GM19035 (cell line): ENCODE data around the gene EGFR.

Experiments
- ATAC-seq: cut with Tn5 transposase; IDR thresholded peaks from one replicate; pipeline ENCODE4 v1.9.1; 2021; ENCODE audit not compliant: unreplicated experiment

The EGFR gene

DNA sequence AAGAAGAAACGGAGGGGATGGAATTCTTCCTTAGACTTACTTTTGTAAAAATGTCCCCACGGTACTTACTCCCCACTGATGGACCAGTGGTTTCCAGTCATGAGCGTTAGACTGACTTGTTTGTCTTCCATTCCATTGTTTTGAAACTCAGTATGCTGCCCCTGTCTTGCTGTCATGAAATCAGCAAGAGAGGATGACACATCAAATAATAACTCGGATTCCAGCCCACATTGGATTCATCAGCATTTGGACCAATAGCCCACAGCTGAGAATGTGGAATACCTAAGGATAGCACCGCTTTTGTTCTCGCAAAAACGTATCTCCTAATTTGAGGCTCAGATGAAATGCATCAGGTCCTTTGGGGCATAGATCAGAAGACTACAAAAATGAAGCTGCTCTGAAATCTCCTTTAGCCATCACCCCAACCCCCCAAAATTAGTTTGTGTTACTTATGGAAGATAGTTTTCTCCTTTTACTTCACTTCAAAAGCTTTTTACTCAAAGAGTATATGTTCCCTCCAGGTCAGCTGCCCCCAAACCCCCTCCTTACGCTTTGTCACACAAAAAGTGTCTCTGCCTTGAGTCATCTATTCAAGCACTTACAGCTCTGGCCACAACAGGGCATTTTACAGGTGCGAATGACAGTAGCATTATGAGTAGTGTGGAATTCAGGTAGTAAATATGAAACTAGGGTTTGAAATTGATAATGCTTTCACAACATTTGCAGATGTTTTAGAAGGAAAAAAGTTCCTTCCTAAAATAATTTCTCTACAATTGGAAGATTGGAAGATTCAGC lies 187.6 kb downstream of the EGFR start:
- ATAC-seq, result no peak

DNA sequence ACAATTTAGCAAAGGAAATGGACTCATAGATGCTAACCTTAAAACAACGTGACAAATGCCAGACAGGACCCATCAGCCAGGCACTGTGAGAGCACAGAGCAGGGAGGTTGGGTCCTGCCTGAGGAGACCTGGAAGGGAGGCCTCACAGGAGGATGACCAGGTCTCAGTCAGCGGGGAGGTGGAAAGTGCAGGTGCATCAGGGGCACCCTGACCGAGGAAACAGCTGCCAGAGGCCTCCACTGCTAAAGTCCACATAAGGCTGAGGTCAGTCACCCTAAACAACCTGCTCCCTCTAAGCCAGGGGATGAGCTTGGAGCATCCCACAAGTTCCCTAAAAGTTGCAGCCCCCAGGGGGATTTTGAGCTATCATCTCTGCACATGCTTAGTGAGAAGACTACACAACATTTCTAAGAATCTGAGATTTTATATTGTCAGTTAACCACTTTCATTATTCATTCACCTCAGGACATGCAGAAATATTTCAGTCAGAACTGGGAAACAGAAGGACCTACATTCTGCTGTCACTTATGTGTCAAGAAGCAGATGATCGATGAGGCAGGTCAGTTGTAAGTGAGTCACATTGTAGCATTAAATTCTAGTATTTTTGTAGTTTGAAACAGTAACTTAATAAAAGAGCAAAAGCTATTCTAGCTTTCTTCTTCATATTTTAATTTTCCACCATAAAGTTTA lies 188.8 kb downstream of the EGFR start:
- ATAC-seq, result no peak

DNA sequence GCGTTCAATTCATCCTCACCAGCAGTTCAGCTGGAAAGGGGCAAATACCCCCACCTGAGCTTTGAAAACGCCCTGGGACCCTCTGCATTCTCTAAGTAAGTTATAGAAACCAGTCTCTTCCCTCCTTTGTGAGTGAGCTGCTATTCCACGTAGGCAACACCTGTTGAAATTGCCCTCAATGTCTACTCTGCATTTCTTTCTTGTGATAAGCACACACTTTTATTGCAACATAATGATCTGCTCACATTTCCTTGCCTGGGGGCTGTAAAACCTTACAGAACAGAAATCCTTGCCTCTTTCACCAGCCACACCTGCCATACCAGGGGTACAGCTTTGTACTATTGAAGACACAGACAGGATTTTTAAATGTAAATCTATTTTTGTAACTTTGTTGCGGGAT lies 190.5 kb downstream of the EGFR start:
- ATAC-seq, result no peak

DNA sequence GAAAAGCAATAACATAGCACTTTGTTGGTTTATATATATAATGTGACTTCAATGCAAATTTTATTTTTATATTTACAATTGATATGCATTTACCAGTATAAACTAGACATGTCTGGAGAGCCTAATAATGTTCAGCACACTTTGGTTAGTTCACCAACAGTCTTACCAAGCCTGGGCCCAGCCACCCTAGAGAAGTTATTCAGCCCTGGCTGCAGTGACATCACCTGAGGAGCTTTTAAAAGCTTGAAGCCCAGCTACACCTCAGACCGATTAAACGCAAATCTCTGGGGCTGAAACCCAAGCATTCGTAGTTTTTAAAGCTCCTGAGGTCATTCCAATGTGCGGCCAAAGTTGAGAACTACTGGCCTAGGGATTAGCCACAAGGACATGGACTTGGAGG lies 191.4 kb downstream of the EGFR start:
- no peak for ATAC-seq

DNA sequence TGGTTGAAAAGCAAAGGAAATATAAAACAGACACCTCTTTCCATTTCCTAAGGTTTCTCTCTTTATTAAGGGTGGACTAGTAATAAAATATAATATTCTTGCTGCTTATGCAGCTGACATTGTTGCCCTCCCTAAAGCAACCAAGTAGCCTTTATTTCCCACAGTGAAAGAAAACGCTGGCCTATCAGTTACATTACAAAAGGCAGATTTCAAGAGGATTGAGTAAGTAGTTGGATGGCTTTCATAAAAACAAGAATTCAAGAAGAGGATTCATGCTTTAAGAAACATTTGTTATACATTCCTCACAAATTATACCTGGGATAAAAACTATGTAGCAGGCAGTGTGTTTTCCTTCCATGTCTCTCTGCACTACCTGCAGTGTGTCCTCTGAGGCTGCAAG lies 191.9 kb downstream of the EGFR start:
- no peak for ATAC-seq

DNA sequence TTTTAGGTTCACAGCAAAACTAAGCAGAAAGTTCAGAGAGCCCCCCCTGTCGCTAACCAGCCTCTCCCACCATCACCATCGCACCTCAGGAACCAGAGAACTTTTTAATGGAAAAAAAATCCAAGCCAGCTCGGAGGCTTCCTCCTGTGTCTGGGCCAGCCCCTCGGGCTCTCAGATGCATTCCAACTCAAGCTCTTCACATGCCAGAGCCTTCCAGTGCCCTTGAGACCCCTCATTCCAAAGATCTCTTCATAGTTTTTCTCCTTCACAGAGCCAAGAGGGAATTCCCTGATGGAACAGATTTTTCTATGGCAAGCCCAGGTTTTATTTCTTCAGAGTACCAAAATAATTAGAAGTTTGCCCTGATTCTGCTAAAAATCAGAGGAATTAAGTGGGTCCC lies 192.9 kb downstream of the EGFR start:
- no peak for ATAC-seq

DNA sequence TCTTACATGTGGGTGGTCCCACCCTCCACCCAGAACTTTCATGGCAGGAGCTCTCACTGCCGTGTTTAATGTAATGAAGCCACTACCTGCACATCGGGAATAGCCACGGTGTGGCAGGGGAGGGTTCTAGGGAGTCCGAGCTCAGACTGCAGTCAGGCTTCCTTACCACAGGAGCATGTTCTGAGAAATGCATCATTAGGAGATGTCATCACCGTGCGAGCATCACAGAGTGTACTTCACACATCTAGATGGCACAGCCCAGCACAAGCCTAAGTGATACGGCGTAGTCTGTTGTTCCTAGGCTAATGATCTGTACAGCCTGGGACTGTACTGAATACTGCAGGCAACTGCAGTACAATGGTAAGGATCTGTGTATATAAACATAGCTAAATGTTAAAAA lies 193.4 kb downstream of the EGFR start:
- no peak for ATAC-seq

DNA sequence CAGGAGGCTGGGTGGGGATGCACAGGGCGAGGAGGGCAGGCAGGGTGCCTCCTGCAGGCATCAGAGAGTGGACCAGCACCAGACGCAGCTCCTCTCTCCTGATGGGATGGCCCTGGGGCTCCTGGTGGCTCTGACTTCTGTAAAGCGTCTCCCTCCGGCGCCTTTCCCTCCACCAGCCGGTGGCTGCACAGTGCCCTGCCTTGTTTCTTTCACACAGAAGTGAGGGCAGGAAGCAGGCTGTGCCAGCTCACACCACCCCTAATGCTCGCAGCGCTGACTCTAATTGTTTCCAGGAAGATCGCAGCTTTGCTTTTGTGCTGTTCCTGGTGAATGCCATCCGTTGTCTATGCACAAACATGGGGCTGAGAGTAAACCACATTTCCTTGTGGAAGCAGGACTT lies 194.0 kb downstream of the EGFR start:
- ATAC-seq, result no peak

DNA sequence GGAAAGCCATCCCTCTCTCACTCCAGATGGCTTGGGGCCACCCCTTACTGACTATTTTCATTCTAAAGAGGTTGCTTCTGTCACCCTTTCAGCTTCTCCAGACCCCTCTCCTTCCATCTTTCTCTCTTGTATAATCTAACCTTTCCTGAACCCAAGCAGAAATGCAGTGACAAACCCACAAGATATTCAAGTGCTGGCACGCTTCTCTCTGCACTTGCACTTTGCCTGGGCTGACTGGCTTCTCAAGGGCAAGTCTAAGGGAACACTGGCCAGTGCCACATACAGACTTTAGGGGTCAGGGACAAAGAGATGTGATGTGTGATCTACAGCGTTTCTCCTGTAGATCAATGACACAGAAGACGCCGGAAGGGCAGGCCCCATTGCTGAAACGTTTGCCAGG lies 195.9 kb downstream of the EGFR start:
- no peak for ATAC-seq

DNA sequence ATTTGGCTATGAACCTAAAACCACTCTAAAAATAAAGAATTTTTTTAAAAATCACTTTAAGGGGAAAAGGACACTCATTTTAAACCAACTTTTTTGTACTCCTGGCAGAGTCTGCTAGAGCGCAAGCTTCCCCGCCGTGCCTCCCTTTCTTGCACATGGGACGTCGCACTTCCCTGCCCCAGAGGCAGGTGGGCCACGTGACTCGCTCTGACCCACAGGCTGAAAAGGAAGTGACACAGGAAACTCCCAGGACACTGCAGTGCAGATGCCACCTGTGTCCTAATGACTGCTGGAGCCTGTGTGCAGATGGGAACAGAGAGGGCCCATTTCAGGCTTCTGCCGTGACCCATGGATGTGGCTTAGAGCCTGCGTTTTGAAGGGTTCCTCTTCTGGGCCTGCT lies 204.2 kb downstream of the EGFR start:
- no peak for ATAC-seq

DNA sequence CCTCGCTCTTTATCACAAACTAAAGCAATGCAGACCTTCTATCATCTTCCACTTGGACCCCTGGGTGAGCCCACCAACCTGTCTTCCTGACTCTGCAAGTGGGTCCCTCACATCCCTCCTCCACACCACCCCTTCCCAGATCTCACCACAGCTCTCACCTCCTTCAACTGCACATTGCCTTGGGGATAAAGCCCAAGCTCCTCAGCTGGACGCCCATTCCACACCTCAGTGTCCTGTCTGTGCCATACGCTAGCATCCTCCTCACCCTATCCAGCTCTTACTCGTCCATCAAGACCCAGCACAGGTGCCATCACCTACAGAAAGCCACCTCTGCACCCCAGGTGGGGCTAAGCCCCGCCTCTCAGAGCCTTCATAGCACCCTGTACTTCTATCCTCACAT lies 205.3 kb downstream of the EGFR start:
- ATAC-seq, result no peak

DNA sequence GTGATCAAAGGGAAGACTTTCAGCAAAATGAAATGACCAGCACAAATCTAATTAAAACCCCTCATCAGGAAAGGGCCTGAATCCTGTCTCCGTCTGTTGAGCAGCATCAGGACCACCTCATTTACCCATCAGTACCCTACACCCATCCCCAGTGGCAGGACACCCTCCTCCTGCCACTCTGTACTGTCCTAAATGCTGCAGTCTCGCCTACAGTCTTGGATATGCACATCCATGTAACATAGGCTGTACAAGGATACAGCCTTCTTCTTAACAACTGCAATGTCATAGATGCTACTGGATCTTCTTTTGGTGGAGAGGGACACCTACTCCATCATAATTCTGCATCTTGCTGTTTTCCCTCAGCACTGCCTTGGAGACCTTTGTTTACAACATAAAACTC lies 206.0 kb downstream of the EGFR start:
- no peak for ATAC-seq

DNA sequence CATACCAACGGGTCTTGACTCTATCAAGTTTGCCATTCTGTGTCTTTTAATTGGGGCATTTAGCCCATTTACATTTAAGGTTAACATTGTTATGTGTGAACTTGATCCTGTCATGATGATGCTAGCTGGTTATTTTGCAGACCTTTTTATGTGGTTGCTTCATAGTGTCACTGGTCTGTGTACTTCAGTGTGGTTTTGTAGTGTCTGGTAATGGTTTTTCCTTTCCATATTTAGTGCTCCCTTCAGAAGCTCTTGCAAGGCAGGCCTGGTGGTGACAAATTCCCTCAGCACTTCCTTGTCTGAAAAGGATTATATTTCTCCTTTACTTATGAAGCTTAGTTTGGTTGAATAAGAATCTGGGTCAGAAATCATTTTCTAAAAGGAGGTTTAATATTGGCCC lies 211.2 kb downstream of the EGFR start:
- no peak for ATAC-seq

DNA sequence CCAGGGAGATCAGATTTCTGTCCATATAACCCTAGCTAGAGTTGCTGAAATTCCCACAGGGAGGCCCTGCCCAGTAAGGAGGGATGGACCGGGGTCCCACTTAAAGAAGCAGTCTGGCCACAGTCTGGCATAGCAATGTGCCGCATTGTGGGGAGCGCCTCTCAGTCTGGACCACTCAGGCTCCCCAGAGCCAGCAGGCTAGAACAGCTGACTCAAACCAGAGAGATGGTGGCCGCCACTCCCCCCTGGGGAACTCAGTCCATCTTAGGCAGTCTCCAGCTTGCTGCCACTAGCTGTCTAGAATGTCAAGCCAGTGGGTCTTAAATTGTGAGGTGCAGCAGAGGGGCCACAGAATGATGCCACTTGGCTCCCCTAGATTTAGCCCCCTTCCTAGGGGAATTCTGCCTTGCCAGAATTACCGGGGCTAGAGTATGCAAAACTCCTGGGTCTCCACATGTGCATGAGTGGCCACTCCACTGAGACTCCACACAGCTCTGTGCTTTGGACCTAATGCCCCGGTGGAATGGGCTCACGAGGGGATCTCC lies 213.0 kb downstream of the EGFR start:
- no peak for ATAC-seq

DNA sequence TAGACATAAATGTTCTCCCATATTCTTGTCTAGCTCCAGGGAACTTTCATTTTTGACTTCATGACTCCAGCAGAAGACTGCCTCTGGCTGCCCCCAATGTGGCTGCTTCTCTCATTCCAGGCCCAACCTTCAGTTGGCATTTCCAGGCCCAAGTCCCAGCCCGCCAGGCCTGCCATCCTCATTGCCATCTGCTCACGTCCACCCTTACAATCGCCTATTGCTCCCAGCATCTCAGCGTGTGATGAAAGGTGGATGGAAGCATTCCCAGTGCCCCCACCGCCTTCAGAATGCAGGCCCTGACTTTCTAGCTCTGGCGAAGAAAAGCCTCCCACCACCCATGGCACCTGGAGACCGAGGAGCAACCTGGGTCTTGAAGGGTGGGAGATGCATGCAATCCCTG lies 214.2 kb downstream of the EGFR start:
- no peak for ATAC-seq

DNA sequence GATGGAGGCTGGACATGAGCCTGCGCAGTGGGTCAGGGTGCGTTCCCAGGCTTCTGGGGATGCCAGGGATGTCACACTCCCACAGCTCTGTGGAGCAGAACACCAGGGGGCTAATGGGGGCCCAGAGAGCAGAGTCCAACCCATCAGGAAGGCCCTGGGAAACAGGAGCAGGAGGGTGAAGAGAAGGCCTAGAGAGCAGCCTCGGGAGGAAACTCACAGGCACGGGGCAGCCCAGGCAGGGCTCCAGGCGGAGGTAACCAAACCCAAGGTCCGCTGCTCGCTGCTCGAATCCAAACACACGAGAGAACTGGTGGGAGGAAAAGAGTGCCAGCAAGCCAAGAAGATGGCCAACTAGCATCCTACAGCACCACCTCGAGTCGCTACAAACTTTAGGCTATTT lies 215.6 kb downstream of the EGFR start:
- ATAC-seq, result no peak

DNA sequence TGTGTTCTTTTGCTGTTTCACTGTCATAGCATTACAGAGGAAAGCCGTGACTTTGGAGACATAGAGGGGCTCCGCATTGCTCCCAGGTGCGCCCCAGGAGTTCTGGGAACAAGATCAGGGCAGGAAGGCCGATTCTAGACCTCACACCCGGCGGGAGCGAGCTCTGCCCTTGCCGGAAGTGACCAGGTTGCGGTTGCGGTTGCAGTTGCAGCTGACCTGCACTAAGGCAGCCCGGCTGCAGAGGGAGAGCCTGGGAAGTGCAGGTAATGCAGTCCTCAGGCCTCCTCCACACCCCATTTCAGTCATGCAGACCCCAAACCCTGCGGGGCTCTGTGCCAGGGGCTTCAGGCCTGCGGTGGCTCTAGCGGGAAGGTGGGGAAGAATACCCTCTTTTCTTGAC lies 216.3 kb downstream of the EGFR start:
- ATAC-seq, result no peak

DNA sequence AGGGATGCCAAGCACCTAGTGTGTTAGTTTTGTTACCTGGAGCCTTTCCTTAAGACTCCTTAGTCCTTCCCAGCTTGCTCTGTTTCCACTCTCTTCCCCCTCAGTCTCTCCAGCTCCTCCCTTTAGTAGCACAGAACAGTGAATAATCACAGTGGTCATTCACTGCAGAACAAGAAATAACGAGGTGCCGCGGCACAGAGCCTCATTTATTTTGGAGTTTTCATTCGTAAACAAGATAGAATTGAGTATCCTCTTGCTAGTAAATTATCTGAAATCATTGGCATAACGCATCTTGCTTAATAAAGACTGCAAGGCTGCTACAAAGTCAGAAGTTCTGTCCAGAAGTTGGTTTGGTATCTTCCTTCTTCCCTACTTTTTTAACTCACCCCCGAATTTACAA lies 217.0 kb downstream of the EGFR start:
- no peak for ATAC-seq

DNA sequence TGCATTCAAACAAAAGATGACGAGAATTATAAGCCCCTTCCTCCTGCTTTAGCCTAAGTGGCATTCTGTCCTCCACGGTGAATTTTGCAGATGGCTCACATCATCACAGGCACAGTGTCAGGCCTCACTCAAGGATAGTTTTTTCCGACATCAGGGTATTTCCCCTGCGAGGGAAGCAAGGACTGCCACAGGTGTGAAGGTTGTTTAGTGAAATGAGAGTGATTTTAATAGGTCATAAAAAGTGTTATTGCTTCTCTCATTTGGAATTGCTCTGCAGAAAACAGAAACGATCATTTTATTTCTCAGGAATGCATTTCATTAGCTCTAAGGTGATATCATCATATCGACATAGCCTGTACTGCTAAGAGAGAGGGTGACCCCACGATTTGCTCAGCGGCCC lies 217.7 kb downstream of the EGFR start:
- ATAC-seq, result no peak

DNA sequence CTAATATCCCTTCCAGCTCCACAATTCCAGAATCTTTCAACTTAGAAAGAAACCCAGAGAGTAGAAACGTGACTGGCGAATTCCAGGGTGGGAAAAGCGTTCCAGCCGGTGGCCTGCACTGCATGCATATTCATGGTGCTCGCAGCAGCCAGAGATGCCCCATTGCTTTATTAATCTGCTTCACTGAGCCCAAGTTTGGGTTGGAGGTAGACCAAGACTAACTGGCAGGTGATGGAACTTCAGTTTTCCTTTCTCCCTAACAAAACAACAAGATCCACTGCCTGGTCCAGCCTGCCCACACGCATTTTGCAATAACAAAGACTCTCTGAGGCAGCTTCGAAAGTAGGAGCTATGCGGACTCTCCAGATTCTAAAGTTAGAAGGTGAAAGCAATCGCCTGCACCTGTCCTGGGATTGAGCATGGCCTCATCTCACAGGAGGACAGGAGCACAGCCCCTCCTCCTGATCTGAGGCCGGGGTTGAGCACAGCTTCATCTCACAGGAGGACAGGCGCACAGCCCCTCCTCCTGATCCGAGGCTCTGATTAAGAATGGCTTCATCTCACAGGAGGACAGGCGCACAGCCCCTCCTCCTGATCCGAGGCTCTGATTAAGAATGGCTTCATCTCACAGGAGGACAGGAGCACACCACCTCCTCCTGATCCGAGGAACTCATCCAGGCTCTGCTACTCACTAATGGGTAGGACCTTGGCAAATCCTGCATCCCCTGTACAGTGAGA lies 218.5 kb downstream of the EGFR start:
- no peak for ATAC-seq

DNA sequence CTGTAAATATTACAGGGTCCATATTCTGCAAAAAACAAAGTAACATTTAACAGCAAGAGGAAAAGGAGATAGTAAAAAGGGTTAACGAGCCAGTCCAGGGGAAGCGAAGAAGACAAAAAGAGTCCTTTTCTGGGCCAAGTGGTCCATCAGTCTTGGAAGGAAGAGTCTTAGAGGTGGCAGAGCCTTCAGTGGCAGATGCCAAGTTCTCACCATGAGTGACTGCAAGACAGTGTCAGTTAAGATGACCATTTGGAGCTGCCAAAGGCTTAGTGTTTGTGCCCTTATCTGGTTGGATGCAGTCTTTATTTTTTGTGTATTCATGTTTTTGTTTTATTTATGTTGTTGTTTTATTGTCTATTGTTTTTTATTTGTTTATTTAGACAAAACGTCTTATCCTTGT lies 220.6 kb downstream of the EGFR start:
- ATAC-seq, result no peak
